ENCODE data around the gene EIF5A.

The EIF5A gene

DNA sequence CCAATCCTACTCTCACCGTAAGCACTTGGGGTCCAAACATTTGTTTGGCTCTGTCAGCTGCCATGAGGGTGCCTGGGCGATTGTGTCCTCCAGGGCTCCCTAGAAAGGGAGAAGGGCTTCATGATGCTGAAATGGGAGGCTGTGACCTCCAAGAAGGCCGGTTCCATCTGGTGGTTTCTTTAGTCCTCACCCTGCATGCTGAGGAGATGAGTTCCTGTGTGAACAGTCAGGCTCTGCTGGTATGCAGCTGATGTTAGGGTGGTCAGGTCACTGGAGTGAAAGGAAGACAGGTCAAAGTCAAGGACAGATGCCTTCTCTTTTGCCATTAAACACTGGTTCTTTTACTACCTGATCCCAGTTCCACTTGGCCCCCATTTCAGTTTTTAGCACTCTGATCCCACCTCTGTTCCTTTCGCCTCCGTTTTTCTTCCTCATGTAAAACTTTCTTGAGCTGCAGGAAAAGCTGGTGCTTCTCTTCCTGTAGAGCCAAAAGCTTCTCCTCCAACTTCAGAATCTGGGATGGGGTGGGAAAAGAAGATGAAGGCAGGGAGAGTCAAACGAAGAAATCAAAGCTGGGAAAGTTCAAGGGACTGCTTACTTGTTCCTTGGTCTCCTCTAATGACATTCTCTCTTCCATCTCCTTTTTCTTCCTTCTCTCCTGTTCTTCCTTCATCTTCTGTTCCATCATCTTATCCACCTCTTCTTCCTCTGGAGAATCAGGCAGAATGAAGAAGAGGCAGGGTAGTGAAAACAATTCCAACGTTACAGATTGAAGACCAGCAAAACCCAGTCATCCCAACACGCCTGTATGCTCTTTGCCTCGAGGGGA, 6.7 kb downstream of the EIF5A start:
- no peak for DNase-seq

DNA sequence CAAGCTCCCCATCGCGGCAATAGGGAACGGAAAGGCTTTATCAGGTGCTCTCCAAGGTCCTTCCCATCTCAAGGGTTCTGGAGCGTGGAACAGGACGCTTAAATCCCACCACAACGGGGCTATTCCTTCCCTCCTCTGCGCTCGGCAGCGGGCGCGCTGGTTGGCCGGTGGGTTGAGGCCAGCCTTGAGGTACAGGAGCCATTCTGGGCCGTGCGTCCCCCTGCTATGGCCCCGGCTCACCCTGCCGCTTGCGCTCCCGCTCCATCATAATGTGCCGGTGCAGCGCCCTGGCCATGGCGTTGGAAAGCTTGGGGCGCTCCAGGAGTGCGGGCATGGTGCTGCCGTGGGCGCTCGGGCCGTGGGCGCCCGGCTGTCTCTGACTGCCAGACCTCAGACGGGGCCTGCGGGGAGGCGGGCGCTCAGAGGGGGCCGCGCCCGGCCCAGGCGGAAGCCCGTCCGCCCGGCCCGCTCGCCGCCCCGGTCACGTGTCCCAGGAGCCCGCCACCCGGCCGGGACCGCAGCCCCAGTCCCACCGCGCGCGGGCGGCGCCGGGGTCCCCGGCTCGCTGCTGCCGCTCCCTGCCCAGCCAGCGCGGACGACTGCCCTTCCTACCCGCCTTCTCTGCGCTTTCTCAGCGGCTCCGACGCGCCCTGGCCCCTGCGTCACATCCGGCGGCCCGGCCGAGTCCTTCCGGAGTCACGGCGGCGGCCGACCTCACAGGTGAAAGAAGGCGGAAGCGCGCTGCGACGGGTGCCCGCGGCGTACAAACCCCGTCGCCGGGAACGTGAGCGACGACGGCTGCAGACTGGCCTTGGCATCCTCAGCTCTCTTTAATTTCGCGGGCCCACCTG, 7.5 kb downstream of the EIF5A start, which contains the start of gene GPS2:
Gene GPS2 (minus strand): TSS at position 642 of the 851 bp plus-strand sequence. CDS start 308 bp downstream, at position 334.
- DNase-seq, result peak; percentile 95

DNA sequence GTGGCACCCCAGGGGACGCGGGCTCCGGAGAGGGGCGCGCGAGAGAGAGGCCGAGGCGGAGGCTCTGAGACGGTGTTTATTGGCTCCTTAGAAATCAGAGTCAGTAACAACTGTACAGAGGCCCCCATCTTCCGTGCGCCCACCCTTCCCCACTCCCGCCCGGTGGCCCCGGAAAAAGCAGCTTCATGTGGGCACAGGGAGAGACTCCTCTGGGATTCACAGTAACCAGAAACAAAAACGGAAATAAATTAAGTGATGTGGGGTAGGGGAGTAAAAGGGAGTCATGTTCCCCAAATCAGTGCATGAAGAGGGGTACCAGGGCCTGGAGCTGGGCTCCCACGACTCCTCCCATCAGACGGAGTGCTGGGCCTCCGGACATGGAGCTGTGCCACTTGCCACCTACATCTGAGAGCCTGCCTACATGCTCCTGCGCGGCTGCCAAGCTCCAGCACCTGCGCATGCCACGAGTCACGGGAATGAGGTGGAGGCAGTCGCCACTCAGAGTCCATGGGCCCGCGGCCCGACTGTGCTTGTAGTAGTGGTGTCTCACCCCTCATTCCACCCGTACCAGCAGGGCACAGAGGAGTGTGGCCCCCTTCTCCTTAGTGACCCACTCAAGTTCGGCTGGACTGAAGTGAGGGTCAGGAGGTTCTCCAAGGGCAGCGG, 8.3 kb downstream of the EIF5A start:
- DNase-seq, result no peak

DNA sequence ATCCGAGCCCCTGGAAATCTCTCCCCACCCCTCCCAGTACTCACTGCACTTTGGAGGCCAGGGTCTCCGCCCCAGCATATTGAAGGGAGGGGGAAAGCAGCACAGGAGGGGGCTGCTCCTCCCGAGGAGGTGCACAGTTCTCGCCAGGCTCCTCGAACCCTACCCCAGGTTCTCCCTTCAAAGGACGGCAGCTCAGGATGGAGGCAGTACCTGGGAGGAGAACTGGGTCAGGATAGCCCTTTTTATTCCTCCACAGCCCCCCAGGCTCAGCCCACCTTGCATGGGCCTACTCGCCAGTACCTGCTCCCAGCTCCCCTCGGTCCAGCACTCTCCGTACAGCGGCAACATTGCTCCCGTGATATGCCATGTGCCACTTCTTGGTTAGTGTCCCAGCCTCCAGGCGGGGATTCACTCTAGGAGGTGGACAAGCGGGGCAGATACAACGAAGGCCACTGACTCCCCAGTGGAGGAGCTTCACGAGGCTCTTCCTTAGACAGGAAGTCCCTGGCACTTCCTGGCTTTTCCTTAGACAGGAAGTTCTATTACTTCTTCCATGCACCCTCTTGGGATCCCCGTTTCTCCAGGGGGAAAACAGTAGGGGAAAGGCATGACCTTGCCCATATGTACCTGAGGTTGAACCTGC, 9.9 kb downstream of the EIF5A start:
- no peak for DNase-seq

DNA sequence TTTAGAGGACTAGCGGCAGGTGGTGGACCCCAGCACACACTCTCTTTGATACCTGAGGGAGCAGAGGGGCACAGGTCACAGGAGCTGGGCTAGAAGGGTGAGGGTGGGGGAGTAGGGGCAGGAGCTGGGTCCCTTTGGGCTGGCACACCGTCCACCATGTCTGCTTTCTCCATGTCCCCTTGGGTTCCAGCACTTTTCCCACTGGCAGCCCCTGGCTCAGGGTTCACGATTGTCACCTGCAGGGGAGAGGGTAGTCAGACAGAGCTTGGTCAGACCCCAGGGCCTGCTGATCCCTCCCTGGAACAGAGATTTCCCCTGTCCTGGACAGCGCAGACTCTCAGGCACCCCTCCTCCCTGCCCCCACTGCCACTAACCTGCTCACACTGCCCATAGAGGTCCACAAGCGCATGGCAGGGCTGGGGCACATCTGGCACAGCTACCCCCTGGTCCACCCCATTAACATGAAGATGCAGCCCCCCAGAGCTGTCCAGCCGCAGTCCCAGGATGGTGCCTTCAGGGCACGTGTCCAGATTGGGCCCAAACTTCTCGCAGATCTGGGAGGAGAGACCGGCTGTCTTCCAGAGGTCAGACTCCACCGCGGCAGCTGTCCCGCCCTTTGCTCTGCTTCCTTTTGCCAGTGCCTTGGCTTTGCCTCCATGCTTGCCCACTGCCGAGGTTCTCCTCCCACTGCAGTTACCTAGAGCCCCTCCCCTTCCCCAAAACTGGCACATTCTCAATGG, 10.9 kb downstream of the EIF5A start:
- DNase-seq, result no peak

DNA sequence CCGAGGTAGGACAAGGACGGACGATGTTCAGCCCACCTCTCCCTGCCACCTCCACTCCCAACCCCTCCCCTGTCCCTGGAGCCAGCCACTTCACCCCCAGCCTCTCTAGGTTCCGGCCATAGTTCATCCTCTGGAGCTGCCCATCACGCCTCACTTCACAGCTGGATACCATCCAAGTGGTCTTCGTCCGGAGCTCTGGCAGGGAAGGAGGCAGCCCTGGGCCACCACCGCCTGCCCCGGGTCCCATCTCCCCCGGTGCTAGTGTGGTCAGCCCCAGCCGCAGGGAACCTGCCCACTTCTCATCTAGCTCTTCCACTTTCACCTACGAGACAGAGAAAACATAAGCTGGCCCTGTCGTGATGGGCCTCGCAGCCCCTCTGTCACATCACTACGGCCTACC, 14.0 kb downstream of the EIF5A start:
- no peak for DNase-seq

DNA sequence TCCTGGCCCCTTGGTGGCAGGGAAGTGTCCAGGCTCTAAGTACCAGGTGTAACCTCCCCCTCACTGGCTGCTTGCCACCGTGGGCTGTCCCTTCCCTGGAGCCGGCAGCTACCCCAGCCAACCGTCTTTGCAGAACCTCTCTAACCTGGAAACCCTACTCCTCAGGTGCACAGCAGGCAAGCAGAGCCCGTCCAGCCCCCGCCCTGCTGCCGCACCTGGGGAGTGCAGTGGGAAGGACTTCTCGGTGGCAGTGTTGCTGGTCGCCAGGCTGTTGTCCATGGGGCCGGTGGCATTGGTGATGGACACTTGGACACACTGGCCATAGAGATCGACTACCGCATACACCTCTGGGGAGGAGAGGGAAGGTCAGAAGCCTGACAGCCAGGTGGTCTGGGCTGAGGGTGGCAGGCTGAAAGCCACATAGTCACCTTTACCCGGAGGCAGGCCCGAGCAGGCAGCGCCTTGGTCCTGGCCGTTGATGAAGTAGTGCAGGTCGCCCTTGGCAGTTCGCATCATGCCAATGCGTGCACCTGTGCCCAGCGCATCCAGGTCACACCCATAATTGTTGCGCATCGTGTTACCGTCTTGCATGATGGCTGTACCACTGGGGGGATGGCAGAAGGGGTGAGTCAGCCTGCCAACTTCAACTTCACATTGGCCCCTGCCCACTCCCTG, 15.2 kb downstream of the EIF5A start:
- DNase-seq, result no peak

DNA sequence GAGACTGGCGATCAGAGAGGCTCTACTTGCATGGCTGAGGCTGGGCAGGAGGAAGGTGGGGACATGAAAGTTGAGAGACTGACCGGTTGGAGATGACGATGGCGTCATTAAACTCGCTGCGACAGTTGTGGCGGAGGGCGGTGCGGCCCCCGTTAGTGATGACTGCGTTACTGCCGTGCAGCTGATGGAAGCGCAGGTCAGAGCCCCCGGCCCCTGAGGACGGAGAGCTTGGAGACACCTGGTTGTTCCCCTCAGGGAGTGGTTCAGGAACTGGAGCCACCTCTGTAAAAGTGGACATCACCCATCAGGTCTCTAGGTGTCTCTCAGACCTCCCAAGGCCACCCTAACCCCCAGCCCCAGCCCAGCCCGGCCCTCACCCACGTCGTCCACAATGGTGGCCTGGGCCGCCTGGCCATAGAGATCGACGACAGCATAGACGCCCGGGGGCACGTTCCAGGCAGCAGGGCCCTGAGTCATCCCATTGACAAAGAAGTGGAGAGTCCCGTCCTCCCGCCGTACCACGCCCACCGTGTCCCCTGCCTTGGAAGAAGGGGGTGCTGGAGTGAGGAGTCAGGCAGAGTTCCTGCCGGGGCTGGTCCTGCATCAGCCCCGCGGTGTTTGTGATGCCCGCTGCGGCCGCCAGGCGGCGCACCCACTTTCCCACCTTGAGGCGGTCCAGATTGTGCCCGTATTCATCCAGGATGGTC, 16.5 kb downstream of the EIF5A start:
- peak; percentile 37 for DNase-seq

DNA sequence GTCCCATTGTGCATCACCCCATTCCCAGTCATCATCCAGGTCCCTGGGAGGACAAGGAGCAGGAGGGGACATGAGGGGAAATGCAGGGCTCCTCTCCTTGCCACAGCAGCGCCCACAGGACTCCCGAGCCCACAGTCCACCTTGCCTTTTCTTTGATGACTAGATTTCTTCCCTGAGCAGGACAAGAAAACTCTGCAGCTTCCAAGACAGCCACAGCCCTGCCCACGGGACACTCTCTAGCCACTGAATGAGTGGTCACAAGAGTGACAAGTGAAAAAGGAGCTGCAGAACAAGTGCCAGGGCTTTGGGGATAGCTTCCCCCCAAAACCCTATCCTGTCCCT, 17.0 kb downstream of the EIF5A start:
- DNase-seq, result no peak

DNA sequence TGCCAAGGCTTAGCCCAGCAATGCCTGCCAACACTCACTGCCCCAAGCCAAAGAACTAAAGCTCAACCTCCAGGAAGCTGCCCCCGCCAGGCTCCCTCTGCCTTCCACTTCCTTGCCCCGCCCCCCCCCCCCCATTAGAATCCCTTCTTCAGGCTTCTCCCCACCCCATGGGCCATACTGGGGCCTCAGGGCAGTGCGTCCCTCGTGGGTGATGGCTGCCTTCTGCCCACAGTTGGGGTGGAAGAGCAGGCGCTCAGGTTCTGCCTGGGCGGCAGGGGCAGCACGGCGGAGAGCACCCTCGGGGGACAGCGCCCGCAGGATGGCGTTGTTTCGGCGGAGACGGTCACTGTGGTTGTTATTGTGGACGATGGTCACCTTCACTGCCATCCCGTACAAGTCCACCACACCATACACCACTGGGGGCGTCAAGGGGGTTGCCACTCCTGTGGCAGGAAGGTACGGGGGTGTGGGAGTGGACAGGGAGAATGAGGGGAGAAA, 17.7 kb downstream of the EIF5A start:
- no peak for DNase-seq

DNA sequence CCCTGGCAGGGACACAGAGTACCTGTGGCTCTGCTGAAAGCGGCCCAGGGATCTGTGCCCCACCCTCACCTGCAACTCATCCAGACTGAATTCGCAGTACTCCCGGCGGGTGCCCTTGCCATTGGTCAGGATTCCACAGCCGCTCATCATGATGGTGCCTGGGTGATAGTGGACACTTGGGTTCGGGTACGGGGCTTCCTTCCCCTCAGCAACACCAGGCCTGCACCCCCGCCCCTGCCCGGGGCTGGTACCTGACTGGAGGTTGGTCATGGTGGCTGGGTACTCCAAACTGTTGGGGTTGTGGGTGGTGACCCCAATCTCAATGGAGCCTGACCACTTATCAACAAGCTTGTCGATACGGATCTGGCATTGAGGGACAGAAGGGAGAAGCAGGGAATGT, 18.8 kb downstream of the EIF5A start:
- DNase-seq, result no peak

DNA sequence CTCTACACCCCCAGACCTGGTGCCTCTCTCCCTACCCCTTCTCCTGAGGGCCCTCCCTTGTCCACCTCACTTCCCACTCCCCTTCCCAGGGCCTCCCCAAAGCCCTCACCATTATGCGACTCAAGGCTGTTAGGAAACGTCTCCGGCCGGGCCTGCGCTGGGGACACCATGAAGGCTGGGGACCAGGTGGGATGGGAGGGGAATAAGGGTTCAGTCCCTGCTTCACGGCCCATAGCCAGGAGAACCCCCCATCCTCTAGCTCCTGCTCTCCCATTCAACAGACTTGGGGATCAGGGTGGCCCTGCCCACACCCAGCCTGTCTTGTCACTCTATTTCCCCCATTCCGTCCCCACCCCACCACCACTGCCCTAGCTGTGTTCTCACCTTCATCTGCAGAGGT, 19.6 kb downstream of the EIF5A start:
- DNase-seq, result no peak

DNA sequence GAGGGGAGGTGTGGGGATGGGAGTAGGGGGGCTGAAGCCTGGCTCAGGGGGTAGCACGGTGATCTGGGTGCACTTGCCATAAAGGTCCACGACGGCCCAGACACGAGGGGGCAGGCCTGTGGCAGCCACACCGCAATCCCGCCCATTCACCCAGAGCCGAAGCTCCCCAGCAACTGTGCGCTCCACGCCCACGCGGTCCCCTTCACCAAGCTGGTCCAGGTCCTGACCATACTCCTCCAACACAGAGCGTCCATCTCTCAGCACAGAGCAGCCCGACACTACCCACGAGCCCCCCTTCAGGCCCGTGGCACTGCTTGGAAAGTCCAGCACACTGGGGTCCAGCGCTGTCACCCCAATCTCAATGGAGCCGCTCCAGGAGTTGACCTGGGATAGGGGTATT, 20.1 kb downstream of the EIF5A start:
- no peak for DNase-seq

DNA sequence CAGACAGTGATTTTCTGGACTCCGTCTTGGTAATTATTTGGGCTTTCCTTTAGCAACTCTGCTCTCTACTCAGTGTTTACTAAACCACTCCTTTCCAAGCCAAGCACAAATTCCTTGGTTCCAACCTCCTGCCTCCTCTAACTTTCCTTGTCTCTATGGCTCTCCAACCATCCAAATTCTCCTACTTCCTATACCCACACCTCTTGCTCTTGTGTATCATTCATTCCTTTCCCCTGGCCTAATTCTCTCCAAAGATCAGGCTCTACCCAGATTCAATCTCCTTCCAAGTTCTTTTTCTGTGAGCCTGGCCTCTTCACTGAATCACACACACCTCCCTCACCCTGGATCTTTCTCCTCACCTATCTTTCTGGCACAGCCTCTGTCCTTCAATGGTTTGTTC, 20.6 kb downstream of the EIF5A start:
- DNase-seq, result no peak

DNA sequence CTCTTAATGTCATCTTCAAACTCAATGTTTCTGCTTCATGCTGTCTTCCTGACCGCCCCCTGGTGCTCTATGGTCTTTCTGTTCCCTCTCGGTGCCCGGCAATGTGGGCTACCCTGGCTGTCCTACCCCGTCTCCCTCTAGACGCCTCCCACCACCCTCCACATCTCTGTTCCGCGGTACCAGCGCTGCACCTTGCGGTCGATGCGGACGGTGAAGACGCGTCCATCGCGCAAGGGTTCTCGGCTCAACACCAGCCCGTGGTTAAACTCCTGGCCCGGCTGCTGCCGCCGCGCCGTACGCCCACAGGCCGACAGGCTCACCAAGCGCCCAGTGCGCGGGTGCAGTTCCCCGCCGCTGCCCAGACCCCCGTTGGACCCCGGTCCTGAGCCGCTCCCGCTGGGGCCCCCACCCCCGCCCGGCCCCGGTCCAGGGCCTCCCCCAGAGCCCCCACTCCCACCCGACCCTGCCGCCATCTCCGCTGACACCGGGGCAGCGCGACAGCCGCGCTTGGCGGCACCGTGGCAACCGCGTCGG, 21.5 kb downstream of the EIF5A start, which contains the start of gene NEURL4:
Gene NEURL4 (minus strand): TSS at position 496 of the 534 bp plus-strand sequence. CDS start 23 bp downstream, at position 473.
- DNase-seq, result peak; percentile 74

DNA sequence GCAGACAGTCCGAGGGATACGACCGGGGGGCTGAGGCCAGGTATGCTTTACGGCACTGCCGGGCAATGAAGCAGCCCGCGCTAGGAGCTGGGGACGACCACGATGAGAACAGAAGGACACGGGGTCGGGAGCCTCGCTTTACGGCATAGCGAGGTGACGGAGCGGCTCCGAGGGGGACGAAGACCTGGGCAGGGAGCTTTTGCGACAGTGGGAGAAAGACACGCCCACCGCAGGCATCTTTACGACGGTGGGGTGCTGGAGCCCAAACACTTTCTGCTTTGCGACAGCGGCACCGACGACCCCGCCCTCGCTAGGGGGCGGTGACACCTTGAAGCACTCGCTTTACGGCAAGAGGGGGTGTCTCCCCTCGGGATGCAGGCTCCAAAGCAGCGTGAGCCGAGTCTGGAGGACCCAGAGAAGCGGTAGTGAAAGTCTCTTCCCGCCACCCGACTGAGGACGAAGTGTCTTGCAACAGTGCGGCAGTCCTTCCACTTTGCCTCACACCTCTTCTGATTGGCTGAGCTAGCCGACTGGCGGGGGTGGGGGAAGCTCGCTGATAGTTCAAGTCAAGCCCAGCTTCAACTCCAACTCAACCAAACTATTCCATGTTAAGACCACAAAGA, 22.1 kb downstream of the EIF5A start:
- DNase-seq, result peak; percentile 99

DNA sequence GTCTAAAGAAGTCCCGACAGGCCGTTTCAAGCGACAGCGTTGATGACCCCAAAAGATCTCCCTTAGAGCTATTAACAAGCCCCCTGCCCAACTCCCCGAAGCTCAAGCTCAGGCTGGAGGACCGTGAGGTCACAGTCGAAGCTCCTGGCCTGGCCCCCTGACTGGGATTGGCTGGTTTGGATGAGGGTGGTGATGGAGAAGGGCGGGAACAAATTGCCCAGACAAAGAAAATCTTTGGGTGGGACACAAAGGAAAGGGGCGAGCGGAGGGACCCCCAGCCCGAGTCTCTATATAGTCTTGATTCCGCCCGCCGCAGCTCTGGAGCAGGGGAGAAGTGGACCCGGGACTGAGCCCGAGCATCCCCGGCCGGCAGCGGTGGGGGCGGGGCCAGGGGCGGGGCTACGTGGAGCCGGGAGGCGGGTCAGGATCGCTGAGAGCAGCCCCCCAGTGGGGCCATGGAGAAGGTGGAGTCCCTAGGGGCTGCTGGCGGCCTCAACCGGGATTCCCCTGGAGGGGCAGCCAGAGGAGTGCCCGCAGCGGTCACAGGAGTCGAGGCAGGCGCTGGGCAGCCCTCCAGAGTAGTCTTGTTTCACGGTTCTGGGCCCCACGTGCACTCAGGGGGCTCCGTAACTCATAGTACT, 22.7 kb downstream of the EIF5A start:
- peak; percentile 95 for DNase-seq

DNA sequence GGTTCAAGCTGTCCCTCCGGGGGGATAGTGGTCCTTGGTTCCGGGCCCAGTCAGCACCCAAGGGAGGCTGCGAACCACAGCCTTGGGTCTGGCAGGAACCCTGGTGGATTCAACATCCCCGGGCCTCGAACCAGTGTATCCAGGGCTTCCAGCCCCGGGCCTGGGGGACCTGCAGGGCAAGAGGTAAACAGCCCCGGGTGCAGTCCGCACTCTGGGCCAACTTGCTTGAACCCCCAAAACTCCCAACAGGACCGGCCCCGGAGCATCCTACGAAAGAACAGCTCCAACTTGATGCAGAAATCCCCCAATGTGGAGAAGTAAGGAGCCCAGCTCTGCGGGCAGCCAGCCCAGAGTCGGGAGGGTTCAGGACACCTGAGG, 23.2 kb downstream of the EIF5A start:
- DNase-seq, result no peak

DNA sequence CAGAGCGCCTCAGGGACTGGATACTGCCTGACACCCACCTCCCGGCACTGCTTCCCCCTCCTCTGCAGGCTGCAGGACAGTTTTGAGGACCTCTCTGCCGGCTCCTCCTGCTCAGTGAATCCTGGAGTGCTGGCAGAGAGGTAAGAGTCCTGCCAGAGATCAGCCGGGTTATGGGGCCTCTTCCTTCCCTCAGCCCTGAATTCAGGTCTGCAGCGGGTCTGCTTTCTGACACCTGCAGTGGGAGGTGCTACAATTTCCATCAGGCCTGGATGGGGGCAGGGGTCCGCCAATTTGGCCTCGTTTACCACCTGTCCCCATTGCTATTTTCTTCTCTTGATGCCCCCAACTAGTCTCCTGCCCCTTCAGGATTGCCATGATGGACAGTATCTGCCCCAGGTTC, 24.7 kb downstream of the EIF5A start:
- DNase-seq, result peak; percentile 53

Data from OCI-M1 (cell line).